MG63 (cell line): Measurements from ENCODE around the gene SFTPB. TPM values are rescaled to one million over a fixed set of nuclear protein-coding genes. Genes with fewer than 3 reads are reported as not detected.
"Not testable (repeated sequence)": the region's sequence is repeated elsewhere in the genome, so short reads cannot be mapped to it uniquely, and the experiment has no call there.

ENCODE experiments used
- DNase-seq: peaks from one replicate; pipeline ENCODE4 v3.0.0-alpha.2; 2020
- H3K27me3 ChIP-seq: fragments of 250-450 bp; sonication (Bioruptor Pico); 2 replicates; pipeline ENCODE4 v1.5.1; 2020; ENCODE audit warnings: mild to moderate bottlenecking, moderate library complexity
- H3K36me3 ChIP-seq: fragments of 250-450 bp; sonication (Bioruptor Pico); 2 replicates; pipeline ENCODE4 v1.5.1; 2020; ENCODE audit warnings: mild to moderate bottlenecking, moderate library complexity
- H3K4me3 ChIP-seq: fragments of 250-450 bp; sonication (Bioruptor Pico); 2 replicates; pipeline ENCODE4 v1.5.1; 2020; ENCODE audit warnings: mild to moderate bottlenecking, moderate library complexity
- H3K9me3 ChIP-seq: fragments of 250-450 bp; sonication (Bioruptor Pico); 2 replicates; pipeline ENCODE4 v1.5.1; 2020; ENCODE audit warnings: mild to moderate bottlenecking, moderate library complexity
- total RNA-seq: library from RNA; depleted of rRNA; stranded (reverse); fragments of >200 nt; shearing (Covaris generic); gene quantifications from 2 replicates; pipeline ENCODE4 v1.2.3, GENCODE V29; 2014; ENCODE audit warnings: low replicate concordance

SFTPB gene
- total RNA-seq, 1 experiment from 2014 or later: 0.16 TPM

GRCh38 chr2:85651097-85651496 lies 16.9 kb downstream of the SFTPB start:
- H3K27me3 ChIP-seq: no peaks in the 10 kb centered on the region
- H3K36me3 ChIP-seq: peaks cover 67% of the 10 kb centered on the region
- no peak overlapping the region for H3K4me3 ChIP-seq
- H3K9me3 ChIP-seq: no peaks in the 10 kb centered on the region
- DNase-seq: no peak

DNA sequence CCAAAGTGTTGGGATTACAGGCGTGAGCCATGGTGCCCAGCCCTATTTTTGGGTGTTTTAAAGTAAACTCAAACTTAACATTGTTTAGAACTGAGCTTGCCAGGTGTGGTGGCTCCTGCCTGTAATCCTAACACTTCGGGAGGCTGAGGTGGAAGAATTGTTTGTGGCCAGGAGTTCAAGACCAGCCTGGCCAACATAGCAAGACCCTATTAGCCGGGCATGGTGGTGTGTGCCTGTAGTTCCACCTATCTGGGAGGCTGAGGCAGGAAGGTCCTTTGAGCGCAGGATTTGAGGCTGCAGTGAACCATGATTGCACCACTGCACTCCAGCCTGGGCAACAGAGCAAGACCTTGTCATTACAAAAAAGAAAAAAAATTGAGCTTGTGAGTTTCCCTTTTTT lies 17.5 kb downstream of the SFTPB start:
- Histone ChIP-seq H3K27me3 (no peaks in the 10 kb centered on the region), H3K9me3 (no peaks in the 10 kb centered on the region), H3K36me3 (peaks cover 73% of the 10 kb centered on the region), H3K4me3 (no peak overlapping the region)
- DNase-seq: no peak

DNA sequence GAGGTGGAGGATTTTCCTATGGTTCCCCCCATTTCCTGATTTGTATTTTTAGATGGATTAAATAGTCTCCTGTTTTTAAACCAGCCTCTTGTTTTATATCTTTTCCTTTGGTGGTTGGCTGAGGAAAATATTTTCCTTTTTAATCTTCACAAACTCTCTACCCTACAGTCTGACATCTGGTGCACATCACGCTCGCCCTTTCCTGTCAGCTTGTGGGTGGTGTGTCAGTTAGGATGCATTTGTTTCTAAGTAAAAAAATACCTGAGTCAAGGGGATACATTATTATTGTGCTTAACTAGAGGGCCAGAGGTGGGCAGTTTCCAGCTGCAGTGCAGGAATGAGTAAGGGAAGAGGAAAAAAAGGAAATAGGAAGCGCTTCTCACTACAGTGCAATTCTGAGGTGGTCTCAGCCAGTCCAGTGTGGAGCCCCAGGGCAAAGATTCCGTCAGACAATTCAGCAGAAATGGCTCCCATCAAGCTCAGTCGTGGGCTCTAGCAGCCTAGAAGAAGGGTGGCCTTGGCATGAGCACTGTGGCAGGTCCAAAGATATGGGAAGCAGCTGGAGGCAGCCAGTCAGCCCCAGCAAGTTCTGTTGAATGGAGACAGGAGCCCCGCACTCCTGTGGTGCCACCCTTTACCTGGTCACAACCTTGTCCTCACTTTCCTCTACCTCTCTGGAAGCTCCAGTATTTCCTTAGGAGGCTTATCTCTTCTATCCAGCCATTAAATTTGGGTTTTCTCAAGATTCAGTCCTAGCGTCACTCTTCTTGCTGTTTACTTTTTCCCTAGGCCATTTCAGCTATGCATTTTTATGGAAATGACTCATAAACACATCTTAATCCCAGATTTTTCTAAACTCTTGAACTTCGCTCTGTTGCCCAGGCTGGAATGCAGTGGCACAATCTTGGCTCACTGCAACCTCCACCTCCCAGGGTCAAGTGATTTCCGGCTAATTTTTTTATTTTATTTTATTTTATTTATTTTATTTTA lies 18.5 kb downstream of the SFTPB start:
- no peaks in the 10 kb centered on the region for H3K9me3 ChIP-seq
- peaks cover 83% of the 10 kb centered on the region for H3K36me3 ChIP-seq
- peak; percentile 71 for DNase-seq
- H3K27me3 ChIP-seq: no peaks in the 10 kb centered on the region
- H3K4me3 ChIP-seq: no peak overlapping the region

DNA sequence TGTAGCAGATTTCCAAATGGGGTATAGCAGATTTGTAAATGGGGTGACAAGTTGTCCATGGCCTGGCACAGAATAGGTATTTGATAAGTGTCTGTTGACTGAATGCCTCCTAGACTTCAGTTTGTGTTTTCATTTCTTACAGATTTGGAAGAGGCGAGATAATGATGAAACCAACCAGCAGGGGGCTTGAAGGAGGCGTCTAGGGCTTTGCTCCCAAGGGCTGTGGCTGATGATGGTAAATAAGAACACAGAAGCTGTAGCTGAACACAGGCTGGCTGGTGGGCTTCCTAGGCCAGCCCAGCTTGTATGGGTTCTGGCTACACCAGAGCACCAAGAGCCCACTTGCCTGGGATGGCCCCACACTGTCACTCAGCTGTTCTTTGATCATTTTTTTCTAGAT lies 19.4 kb downstream of the SFTPB start:
- Histone ChIP-seq H3K9me3 (no peaks in the 10 kb centered on the region), H3K4me3 (no peak overlapping the region), H3K27me3 (no peaks in the 10 kb centered on the region), H3K36me3 (peaks cover 84% of the 10 kb centered on the region)
- DNase-seq: peak; percentile 52

GRCh38 chr2:85647823-85648526 lies 20.0 kb downstream of the SFTPB start:
- Histone ChIP-seq H3K4me3 (no peak overlapping the region), H3K36me3 (peaks cover 84% of the 10 kb centered on the region), H3K27me3 (no peaks in the 10 kb centered on the region), H3K9me3 (no peaks in the 10 kb centered on the region)
- DNase-seq: no peak

DNA sequence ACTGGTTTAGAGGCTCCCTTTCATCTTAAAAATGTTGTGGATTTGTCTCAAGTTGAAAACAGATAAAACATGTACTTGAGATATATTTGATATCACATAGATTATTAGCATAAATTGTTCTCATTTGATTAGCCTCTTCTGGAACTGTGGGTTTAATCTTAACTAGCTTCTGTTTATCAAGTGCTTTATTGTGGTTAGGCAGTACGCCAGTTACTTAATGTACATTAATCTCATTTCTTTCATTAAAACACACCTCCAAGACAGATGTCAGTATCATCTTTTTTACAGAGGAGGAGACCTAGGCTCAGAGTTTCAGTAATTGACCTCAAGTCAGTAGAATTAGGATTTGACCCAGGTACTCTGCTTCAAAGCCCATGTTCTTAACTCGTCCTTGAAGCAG lies 21.8 kb downstream of the SFTPB start:
- no peak for DNase-seq
- Histone ChIP-seq H3K27me3 (no peaks in the 10 kb centered on the region), H3K36me3 (peaks cover 89% of the 10 kb centered on the region), H3K9me3 (no peaks in the 10 kb centered on the region), H3K4me3 (no peak overlapping the region)

DNA sequence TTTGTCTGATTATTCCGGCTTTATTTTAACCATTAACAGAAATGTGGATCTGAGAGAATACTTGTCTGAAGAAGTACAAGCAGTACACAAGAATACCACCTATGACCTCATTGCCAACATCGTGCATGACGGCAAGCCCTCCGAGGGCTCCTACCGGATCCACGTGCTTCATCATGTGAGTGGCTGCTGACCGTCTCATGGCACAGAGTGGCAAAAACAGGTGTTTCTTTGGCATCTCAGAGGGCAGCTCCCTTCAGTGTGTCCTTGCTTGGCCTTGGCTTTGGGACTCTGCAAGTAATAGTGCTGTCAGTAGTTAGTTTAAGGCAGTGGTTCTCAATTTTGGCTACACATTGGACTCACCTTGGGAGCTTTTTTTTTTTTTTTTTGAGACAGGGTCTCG lies 23.1 kb downstream of the SFTPB start:
- DNase-seq: no peak
- Histone ChIP-seq H3K9me3 (no peaks in the 10 kb centered on the region), H3K36me3 (peaks cover 88% of the 10 kb centered on the region), H3K4me3 (no peak overlapping the region), H3K27me3 (no peaks in the 10 kb centered on the region)

- Histone ChIP-seq H3K27me3 (no peaks in the 10 kb centered on the region), H3K36me3 (peaks cover 90% of the 10 kb centered on the region), H3K9me3 (no peaks in the 10 kb centered on the region), H3K4me3 (no peak overlapping the region)
- DNase-seq: no peak
These were observed 25.3 kb downstream of the SFTPB start for GRCh38 chr2:85642725-85643124.

DNA sequence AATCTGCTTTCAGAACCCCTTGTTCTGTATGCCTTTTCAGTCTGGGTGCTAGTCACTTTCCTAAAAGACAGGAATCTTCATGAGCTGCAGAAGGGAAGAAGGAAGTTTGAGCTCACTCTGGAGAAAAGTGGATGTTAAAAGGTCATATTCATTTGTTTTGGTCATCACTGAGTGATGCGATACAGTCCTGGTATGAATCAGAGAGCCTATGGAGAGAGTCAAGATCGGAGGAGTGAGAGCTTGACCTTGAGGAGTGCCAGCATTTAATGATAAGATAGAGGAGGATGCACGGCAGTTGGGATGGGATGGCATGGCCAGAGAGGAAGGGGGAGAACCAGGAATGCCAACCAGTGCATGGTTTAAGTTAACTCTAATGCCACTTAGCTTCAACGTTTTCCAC lies 32.4 kb downstream of the SFTPB start:
- Histone ChIP-seq H3K36me3 (peaks cover 85% of the 10 kb centered on the region), H3K27me3 (no peaks in the 10 kb centered on the region), H3K4me3 (no peak overlapping the region), H3K9me3 (no peaks in the 10 kb centered on the region)
- no peak for DNase-seq

DNA sequence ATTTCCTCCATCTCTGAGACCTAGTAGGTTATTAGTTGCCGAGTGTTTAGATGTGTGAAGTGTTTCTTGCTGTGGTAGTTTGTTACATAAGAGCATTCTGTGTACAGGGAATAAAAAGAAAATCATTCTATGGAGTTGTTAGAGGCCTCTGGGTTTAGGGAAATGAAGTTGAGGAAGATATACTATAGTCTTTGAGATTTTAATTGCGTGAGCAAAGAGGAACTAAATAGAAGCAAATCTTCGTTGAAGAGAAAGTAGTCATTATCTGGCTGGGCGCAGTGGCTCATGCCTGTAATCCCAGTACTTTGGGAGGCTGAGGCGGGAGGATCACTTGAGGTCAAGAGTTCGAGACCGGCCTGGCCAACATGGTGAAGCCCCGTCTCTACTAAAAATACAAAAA lies 33.0 kb downstream of the SFTPB start:
- Histone ChIP-seq H3K36me3 (peaks cover 88% of the 10 kb centered on the region), H3K27me3 (no peaks in the 10 kb centered on the region), H3K9me3 (no peaks in the 10 kb centered on the region), H3K4me3 (no peak overlapping the region)
- no peak for DNase-seq

GRCh38 chr2:85631316-85631715 lies 36.7 kb downstream of the SFTPB start:
- Histone ChIP-seq H3K9me3 (no peaks in the 10 kb centered on the region), H3K27me3 (no peaks in the 10 kb centered on the region), H3K4me3 (no peak overlapping the region), H3K36me3 (peaks cover 82% of the 10 kb centered on the region)
- no peak for DNase-seq

- peaks cover 80% of the 10 kb centered on the region for H3K36me3 ChIP-seq
- no peaks in the 10 kb centered on the region for H3K27me3 ChIP-seq
- H3K4me3 ChIP-seq: no peak overlapping the region
- DNase-seq: no peak
- H3K9me3 ChIP-seq: no peaks in the 10 kb centered on the region
These were observed 39.3 kb downstream of the SFTPB start for GRCh38 chr2:85628658-85629057.

- Histone ChIP-seq H3K36me3 (peaks cover 78% of the 10 kb centered on the region), H3K27me3 (no peaks in the 10 kb centered on the region), H3K9me3 (no peaks in the 10 kb centered on the region), H3K4me3 (no peak overlapping the region)
- no peak for DNase-seq
These were observed 44.0 kb downstream of the SFTPB start for GRCh38 chr2:85623991-85624390.

DNA sequence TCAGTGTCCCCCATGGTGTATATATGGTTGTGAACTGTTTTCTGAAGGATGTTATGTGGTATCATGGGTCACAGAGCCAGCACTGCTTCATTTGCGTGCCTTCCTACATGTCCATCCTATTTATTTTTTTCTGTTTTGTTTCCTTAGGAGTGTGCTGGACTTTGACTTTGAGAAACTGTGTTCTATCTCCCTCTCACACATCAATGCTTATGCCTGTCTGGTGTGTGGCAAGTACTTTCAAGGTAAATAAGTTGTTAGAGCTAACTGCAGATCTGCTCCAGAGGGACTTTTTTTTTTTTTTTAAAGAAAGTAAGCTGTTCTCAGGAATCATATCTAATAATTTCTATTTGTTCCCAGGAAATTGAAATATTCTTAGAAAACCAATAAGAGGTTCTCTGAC lies 46.7 kb downstream of the SFTPB start:
- H3K9me3 ChIP-seq: no peaks in the 10 kb centered on the region
- H3K36me3 ChIP-seq: peaks cover 73% of the 10 kb centered on the region
- DNase-seq: no peak

GRCh38 chr2:85619617-85620016 lies 48.4 kb downstream of the SFTPB start:
- DNase-seq: no peak
- Histone ChIP-seq H3K27me3 (no peaks in the 10 kb centered on the region), H3K4me3 (no peak overlapping the region), H3K9me3 (no peaks in the 10 kb centered on the region), H3K36me3 (peaks cover 63% of the 10 kb centered on the region)

More for the DNA sequence above, 46.7 kb downstream of the SFTPB start:
- Histone ChIP-seq H3K4me3 (no peak overlapping the region), H3K27me3 (no peaks in the 10 kb centered on the region)

- H3K4me3 ChIP-seq: peak overlapping the region; percentile 96; the same call in 1 of the 2 replicates
- DNase-seq: not testable (repeated sequence)
- H3K36me3 ChIP-seq: peaks cover 46% of the 10 kb centered on the region
These were observed 50.3 kb downstream of the SFTPB start for GRCh38 chr2:85617723-85618122.

DNA sequence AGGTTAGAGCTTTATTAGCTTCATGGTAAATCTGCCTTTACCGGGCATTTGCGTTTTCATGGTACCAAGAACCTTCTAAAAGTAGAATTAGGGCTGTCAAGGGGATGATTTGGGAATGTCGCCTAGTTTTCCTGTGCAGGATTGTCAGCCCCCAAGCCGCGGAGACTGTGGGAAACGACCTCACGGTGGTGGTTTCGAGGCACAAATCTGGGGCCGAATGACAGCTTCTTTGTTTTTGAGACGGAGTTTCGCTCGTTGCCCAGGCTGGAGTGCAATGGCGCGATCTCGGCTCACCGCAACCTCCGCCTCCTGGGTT lies 52.6 kb downstream of the SFTPB start:
- Histone ChIP-seq H3K9me3 (no peaks in the 10 kb centered on the region), H3K4me3 (peak overlapping the region; percentile 96), H3K36me3 (peaks cover 29% of the 10 kb centered on the region), H3K27me3 (no peaks in the 10 kb centered on the region)
- no peak for DNase-seq

More at GRCh38 chr2:85617723-85618122, 50.3 kb downstream of the SFTPB start:
- H3K27me3 ChIP-seq, H3K9me3 ChIP-seq: not testable (repeated sequence)

DNA sequence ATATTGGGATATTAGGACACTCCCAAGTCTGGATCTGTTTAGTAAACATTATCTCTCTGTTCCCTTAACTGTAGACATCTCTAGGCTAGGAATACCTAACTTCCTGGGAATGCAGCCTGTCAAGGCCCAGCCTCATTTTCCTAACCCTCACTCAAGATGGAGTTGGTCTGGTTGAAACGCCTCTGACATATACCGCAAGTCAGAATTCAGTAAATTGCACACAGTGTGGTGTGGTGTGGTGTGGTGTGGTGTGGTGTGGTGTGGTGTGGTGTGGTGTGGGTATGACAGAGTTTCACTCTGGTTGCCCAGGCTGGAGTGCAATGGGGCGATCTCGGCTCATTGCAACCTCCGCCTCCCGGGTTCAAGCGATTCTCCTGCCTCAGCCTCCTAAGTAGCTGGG lies 53.2 kb downstream of the SFTPB start:
- not testable (repeated sequence) for H3K4me3 ChIP-seq, H3K9me3 ChIP-seq, DNase-seq, H3K27me3 ChIP-seq
- peaks cover 31% of the 10 kb centered on the region for H3K36me3 ChIP-seq
